ENCODE data around the gene MAGIX.

MAGIX gene

GRCh38 chrX:49162620-49163019 lies at the start of gene MAGIX:
Gene MAGIX, plus strand, starts transcription at chrX:49162758. Its CDS starts 132 bp downstream, at chrX:49162890.
- H2AFZ ChIP-seq (ENCODE audit: low read depth): peak within 1 kb of the TSS; percentile 64; the same call in 1 of the 2 replicates
- H3K4me1 ChIP-seq (ENCODE audit: low read depth, poor library complexity, severe bottlenecking): peaks cover 7% of the 10 kb centered on the region
- no peak within 1 kb of the TSS for H3K27ac ChIP-seq
- H3K4me3 ChIP-seq (IDR thresholded peaks at IDR 0.05; ENCODE audit: insufficient read depth, low read depth, low read length): no peak within 1 kb of the TSS
- no peaks in the 10 kb centered on the region for H3K27me3 ChIP-seq (ENCODE audit: insufficient read depth, low read depth)
- no peak within 1 kb of the TSS; the same call in 1 of the 2 replicates for H3K4me2 ChIP-seq
- no peaks in the 10 kb centered on the region for H3K79me2 ChIP-seq (ENCODE audit: insufficient read depth, low read depth)
- H3K9ac ChIP-seq: peak within 1 kb of the TSS; percentile 51; the same call in 1 of the 2 replicates
- no peaks in the 10 kb centered on the region for H3K36me3 ChIP-seq (ENCODE audit: insufficient read depth)
- no peaks in the 10 kb centered on the region for H4K20me1 ChIP-seq (ENCODE audit: insufficient read depth)
- TF ChIP-seq CTCF (conservative IDR thresholded peaks at IDR 0.05; ENCODE audit: low read depth, low read length): no peak

GRCh38 chrX:49116076-49116475 lies 46.5 kb upstream of the MAGIX start:
- no peak overlapping the region for H3K4me2 ChIP-seq
- H3K79me2 ChIP-seq (ENCODE audit: insufficient read depth, low read depth): no peaks in the 10 kb centered on the region
- H4K20me1 ChIP-seq (ENCODE audit: insufficient read depth): no peaks in the 10 kb centered on the region
- no peak overlapping the region for H3K4me3 ChIP-seq (IDR thresholded peaks at IDR 0.05; ENCODE audit: insufficient read depth, low read depth, low read length)
- no peaks in the 10 kb centered on the region for H3K4me1 ChIP-seq (ENCODE audit: low read depth, poor library complexity, severe bottlenecking)
- TF ChIP-seq CTCF (conservative IDR thresholded peaks at IDR 0.05; ENCODE audit: low read depth, low read length): no peak
- no peak overlapping the region for H3K27ac ChIP-seq
- no peaks in the 10 kb centered on the region for H3K36me3 ChIP-seq (ENCODE audit: insufficient read depth)
- no peak overlapping the region for H3K9ac ChIP-seq
- no peaks in the 10 kb centered on the region for H3K27me3 ChIP-seq (ENCODE audit: insufficient read depth, low read depth)
- no peak overlapping the region for H2AFZ ChIP-seq (ENCODE audit: low read depth)

- no peak overlapping the region for H3K9ac ChIP-seq
- no peaks in the 10 kb centered on the region for H3K36me3 ChIP-seq (ENCODE audit: insufficient read depth)
- no peaks in the 10 kb centered on the region for H4K20me1 ChIP-seq (ENCODE audit: insufficient read depth)
- no peak for TF ChIP-seq CTCF (conservative IDR thresholded peaks at IDR 0.05; ENCODE audit: low read depth, low read length)
- H3K27ac ChIP-seq: no peak overlapping the region
- H3K27me3 ChIP-seq (ENCODE audit: insufficient read depth, low read depth): no peaks in the 10 kb centered on the region
- no peak overlapping the region for H3K4me3 ChIP-seq (IDR thresholded peaks at IDR 0.05; ENCODE audit: insufficient read depth, low read depth, low read length)
- no peaks in the 10 kb centered on the region for H3K4me1 ChIP-seq (ENCODE audit: low read depth, poor library complexity, severe bottlenecking)
- no peak overlapping the region for H2AFZ ChIP-seq (ENCODE audit: low read depth)
- no peaks in the 10 kb centered on the region for H3K79me2 ChIP-seq (ENCODE audit: insufficient read depth, low read depth)
- H3K4me2 ChIP-seq: no peak overlapping the region
These were observed 45.8 kb upstream of the MAGIX start for GRCh38 chrX:49116716-49117115.

- TF ChIP-seq CTCF (conservative IDR thresholded peaks at IDR 0.05; ENCODE audit: low read depth, low read length): no peak
- H2AFZ ChIP-seq (ENCODE audit: low read depth): no peak overlapping the region
- no peaks in the 10 kb centered on the region for H3K4me1 ChIP-seq (ENCODE audit: low read depth, poor library complexity, severe bottlenecking)
- H3K27me3 ChIP-seq (ENCODE audit: insufficient read depth, low read depth): no peaks in the 10 kb centered on the region
- H4K20me1 ChIP-seq (ENCODE audit: insufficient read depth): no peaks in the 10 kb centered on the region
- H3K36me3 ChIP-seq (ENCODE audit: insufficient read depth): no peaks in the 10 kb centered on the region
- no peak overlapping the region for H3K4me2 ChIP-seq
- no peak overlapping the region for H3K4me3 ChIP-seq (IDR thresholded peaks at IDR 0.05; ENCODE audit: insufficient read depth, low read depth, low read length)
- H3K79me2 ChIP-seq (ENCODE audit: insufficient read depth, low read depth): peaks cover 3% of the 10 kb centered on the region; the same call in 1 of the 2 replicates
- H3K9ac ChIP-seq: no peak overlapping the region
- H3K27ac ChIP-seq: no peak overlapping the region
These were observed 45.0 kb upstream of the MAGIX start for GRCh38 chrX:49117581-49117980.

Measured in KMS-11 (cell line).